SU-DHL-6 (cell line): ENCODE results near the gene RUNX2.

ENCODE experiments used
- H2AFZ ChIP-seq: fragments of 200-600 bp; sonication (generic); 2 replicates; pipeline ENCODE4 v1.6.1; 2014; ENCODE audit warnings: low read depth, mild to moderate bottlenecking, moderate library complexity, mixed read lengths, antibody characterized with exemption, low read length; ENCODE audit not compliant: severe bottlenecking
- H3F3A ChIP-seq: fragments of 200-600 bp; shearing (Covaris generic); 2 replicates; pipeline ENCODE4 v1.6.0; 2016; ENCODE audit warnings: antibody characterized with exemption, mild to moderate bottlenecking; ENCODE audit not compliant: insufficient read depth
- H3K27ac ChIP-seq: fragments of 200-600 bp; sonication (generic); 2 replicates; pipeline ENCODE4 v1.5.1; 2016; ENCODE audit warnings: low read depth, mild to moderate bottlenecking, low read length, moderate library complexity, mixed read lengths
- H3K27me3 ChIP-seq: fragments of 200-600 bp; sonication (generic), shearing (Covaris generic); 2 replicates; pipeline ENCODE4 v1.6.0; 2014; ENCODE audit warnings: mild to moderate bottlenecking, low read length
- H3K36me3 ChIP-seq: fragments of 200-600 bp; sonication (generic); 2 replicates; pipeline ENCODE4 v1.6.1; 2014; ENCODE audit warnings: mild to moderate bottlenecking, low read length, mixed read lengths
- H3K4me2 ChIP-seq: fragments of 300-600, 200-600 bp; shearing (Covaris generic), sonication (generic); 2 replicates; pipeline ENCODE4 v1.6.0; 2014; ENCODE audit warnings: low read length, low read depth, mild to moderate bottlenecking; ENCODE audit not compliant: poor library complexity, severe bottlenecking
- H3K4me3 ChIP-seq: fragments of 200-600 bp; sonication (generic); 2 replicates; pipeline ENCODE4 v1.5.1; 2014; ENCODE audit warnings: antibody characterized with exemption, low read length, mild to moderate bottlenecking, mixed read lengths; ENCODE audit not compliant: insufficient read depth, poor library complexity, severe bottlenecking
- H3K79me2 ChIP-seq: fragments of 200-600 bp; sonication (generic); 2 replicates; pipeline ENCODE4 v1.6.1; 2014; ENCODE audit warnings: mild to moderate bottlenecking, low read length, moderate library complexity; ENCODE audit not compliant: insufficient read depth
- H3K9ac ChIP-seq: fragments of 200-600 bp; sonication (generic); 2 replicates; pipeline ENCODE4 v1.7.0; 2014; ENCODE audit warnings: mild to moderate bottlenecking, low read length
- H3K9me2 ChIP-seq: fragments of 200-600 bp; sonication (generic); replicated peaks from 2 replicates; pipeline ENCODE4 v1.6.1; 2014; ENCODE audit warnings: low read length; ENCODE audit not compliant: insufficient read depth
- H3K9me3 ChIP-seq: fragments of 200-600 bp; sonication (generic); 2 replicates; pipeline ENCODE4 v1.6.1; 2014; ENCODE audit warnings: low read length, mixed read lengths; ENCODE audit not compliant: insufficient read depth
- H4K20me1 ChIP-seq: fragments of 200-600 bp; sonication (generic); 2 replicates; pipeline ENCODE4 v1.6.1; 2014; ENCODE audit warnings: low read depth, mild to moderate bottlenecking, antibody characterized with exemption, low read length, moderate library complexity, mixed read lengths
- CTCF ChIP-seq: fragments of 200-600 bp; sonication (generic); IDR thresholded peaks from one replicate; pipeline ENCODE4 v1.5.1; 2017; ENCODE audit warnings: antibody characterized with exemption, mild to moderate bottlenecking, low read length, moderate library complexity; ENCODE audit not compliant: insufficient read depth, poor library complexity, severe bottlenecking
- EZH2phosphoT487 ChIP-seq: fragments of 200-600 bp; sonication (generic), shearing (Covaris generic); conservative IDR thresholded peaks from 2 replicates; pipeline ENCODE4 v1.6.1; 2018; ENCODE audit warnings: mild to moderate bottlenecking, antibody characterized with exemption, low read length, moderate library complexity, mixed read lengths

RUNX2 gene

DNA sequence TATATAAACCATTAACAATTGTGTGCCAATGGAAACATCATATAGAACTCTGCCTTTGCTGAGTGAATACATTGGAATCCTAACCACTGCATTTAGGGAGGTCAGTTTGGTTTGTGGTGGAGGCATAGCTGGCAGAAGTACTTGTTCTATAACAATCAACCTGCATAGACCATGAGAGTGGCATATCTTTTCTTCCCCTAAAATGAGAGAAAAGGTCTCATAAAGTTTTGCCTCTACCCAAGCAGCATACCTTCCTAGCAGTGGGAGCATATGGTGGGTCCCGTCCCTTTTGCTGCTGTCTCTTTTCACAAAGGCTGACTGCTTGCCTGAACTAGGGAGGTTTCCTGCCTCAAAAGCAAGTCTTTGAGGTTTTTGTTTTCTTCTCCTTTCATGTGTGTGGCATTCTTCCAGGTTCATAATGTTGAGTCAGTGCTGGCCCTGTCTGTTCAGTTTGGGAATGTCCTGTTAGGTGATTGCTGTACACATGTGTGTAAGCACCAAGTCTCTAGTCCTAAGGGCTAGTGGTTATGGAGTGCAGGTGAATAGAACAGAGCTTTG is 110.8 kb downstream of the RUNX2 start:
- Histone ChIP-seq H3K79me2 (no peaks in the 10 kb centered on the region), H3K36me3 (no peaks in the 10 kb centered on the region), H3K4me2 (no peak overlapping the region), H3K27ac (no peak overlapping the region), H2AFZ (no peak overlapping the region), H3K9ac (no peak overlapping the region), H3K4me3 (no peak overlapping the region), H3K9me3 (no peaks in the 10 kb centered on the region), H4K20me1 (no peaks in the 10 kb centered on the region), H3K27me3 (no peaks in the 10 kb centered on the region), H3F3A (no peaks in the 10 kb centered on the region), H3K9me2 (no peaks in the 10 kb centered on the region)
- TF ChIP-seq CTCF (no peak), EZH2phosphoT487 (no peak)

GRCh38 chr6:45439459-45439858 is 111.3 kb downstream of the RUNX2 start:
- Histone ChIP-seq H3K79me2 (no peaks in the 10 kb centered on the region), H2AFZ (no peak overlapping the region), H3F3A (no peaks in the 10 kb centered on the region), H3K9me3 (no peaks in the 10 kb centered on the region), H3K36me3 (no peaks in the 10 kb centered on the region), H3K4me2 (no peak overlapping the region), H3K27me3 (no peaks in the 10 kb centered on the region), H3K9ac (no peak overlapping the region), H3K9me2 (no peaks in the 10 kb centered on the region), H4K20me1 (no peaks in the 10 kb centered on the region), H3K27ac (no peak overlapping the region), H3K4me3 (no peak overlapping the region)
- TF ChIP-seq CTCF: no peak
- no peak for TF ChIP-seq EZH2phosphoT487

GRCh38 chr6:45439861-45440388 is 111.8 kb downstream of the RUNX2 start:
- H3K9ac ChIP-seq: no peak overlapping the region
- H3K27me3 ChIP-seq: no peaks in the 10 kb centered on the region
- no peak overlapping the region for H3K27ac ChIP-seq
- H3K9me2 ChIP-seq: no peaks in the 10 kb centered on the region
- no peaks in the 10 kb centered on the region for H4K20me1 ChIP-seq
- TF ChIP-seq CTCF (no peak), EZH2phosphoT487 (no peak)
- no peaks in the 10 kb centered on the region for H3K79me2 ChIP-seq
- no peaks in the 10 kb centered on the region for H3K36me3 ChIP-seq
- no peak overlapping the region for H3K4me2 ChIP-seq
- H3F3A ChIP-seq: no peaks in the 10 kb centered on the region
- H2AFZ ChIP-seq: no peak overlapping the region
- no peak overlapping the region for H3K4me3 ChIP-seq
- H3K9me3 ChIP-seq: no peaks in the 10 kb centered on the region
